HG02623 (cell line): Measurements from ENCODE around the gene EGFLAM.

Experiments
- ATAC-seq: cut with Tn5 transposase; IDR thresholded peaks from one replicate; pipeline ENCODE4 v1.9.1; 2021; ENCODE audit warnings: moderate library complexity; ENCODE audit not compliant: unreplicated experiment

The EGFLAM gene

GRCh38 chr5:38467353-38468040 lies 209.1 kb downstream of the EGFLAM start:
- no peak for ATAC-seq

GRCh38 chr5:38468202-38468673 lies 209.9 kb downstream of the EGFLAM start:
- ATAC-seq: no peak

- no peak for ATAC-seq
These were observed 210.8 kb downstream of the EGFLAM start for GRCh38 chr5:38468978-38469706.

- ATAC-seq: no peak
These were observed 211.4 kb downstream of the EGFLAM start for GRCh38 chr5:38469707-38470267.

- ATAC-seq: no peak
These were observed 213.3 kb downstream of the EGFLAM start for GRCh38 chr5:38471709-38472108.

GRCh38 chr5:38472541-38472940 lies 214.2 kb downstream of the EGFLAM start:
- ATAC-seq: no peak

- no peak for ATAC-seq
These were observed 214.6 kb downstream of the EGFLAM start for GRCh38 chr5:38473008-38473407.

- ATAC-seq: no peak
These were observed 219.8 kb downstream of the EGFLAM start for GRCh38 chr5:38478166-38478565.

- no peak for ATAC-seq
These were observed 220.5 kb downstream of the EGFLAM start for GRCh38 chr5:38478878-38479277.

- ATAC-seq: no peak
These were observed 221.1 kb downstream of the EGFLAM start for GRCh38 chr5:38479315-38479904.

GRCh38 chr5:38483805-38484398 lies 225.5 kb downstream of the EGFLAM start:
- ATAC-seq: no peak

- ATAC-seq: no peak
These were observed 235.8 kb downstream of the EGFLAM start for GRCh38 chr5:38494175-38494574.

GRCh38 chr5:38494763-38495162 lies 236.4 kb downstream of the EGFLAM start:
- ATAC-seq: no peak

GRCh38 chr5:38497946-38498345 lies 239.6 kb downstream of the EGFLAM start:
- ATAC-seq: no peak

- no peak for ATAC-seq
These were observed 242.4 kb downstream of the EGFLAM start for GRCh38 chr5:38500573-38501260.

GRCh38 chr5:38506302-38506701 lies 247.9 kb downstream of the EGFLAM start:
- no peak for ATAC-seq

GRCh38 chr5:38509185-38509584 lies 250.8 kb downstream of the EGFLAM start:
- ATAC-seq: no peak
